Stimulated activated CD8-positive, alpha-beta memory T cell treated with anti-CD3 and anti-CD28 coated beads, Interleukin-15, amount 100 ng/mL, for 48 hours (primary cell): Measurements from ENCODE around the gene AMY1A.
"Not testable (repeated sequence)": the region's sequence is repeated elsewhere in the genome, so short reads cannot be mapped to it uniquely, and the experiment has no call there.

Experiments used
- DNase-seq, 2 donors: peaks; one replicate each; pipeline ENCODE4 v3.0.0-alpha.2; 2020; ENCODE audit warnings: low read depth in 2 of 2

AMY1A gene

DNA sequence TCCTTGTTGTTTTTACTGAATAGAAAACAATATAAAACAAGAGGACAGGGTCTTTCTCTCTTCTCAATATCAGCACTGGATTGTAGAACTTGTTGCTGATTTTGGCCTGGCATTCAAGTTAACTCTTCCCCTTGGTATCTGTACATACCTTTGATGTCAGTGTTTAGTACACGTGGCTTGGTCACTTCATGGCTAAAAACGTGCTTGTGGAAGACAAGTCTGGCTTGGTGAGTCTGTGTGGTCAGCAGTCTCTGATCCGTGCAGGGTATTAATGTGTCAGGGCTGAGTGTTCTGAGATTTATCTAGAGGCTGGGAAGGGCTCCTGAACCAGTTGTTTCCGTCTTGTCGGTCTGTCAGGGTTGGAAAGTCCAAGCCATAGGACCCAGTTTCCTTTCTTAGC, at the start of gene AMY1A:
TSS of gene AMY1A (plus strand) at position 301 of the 400 bp plus-strand sequence. CDS start 571 bp downstream, outside the sequence.
- not testable (repeated sequence) for DNase-seq

DNA sequence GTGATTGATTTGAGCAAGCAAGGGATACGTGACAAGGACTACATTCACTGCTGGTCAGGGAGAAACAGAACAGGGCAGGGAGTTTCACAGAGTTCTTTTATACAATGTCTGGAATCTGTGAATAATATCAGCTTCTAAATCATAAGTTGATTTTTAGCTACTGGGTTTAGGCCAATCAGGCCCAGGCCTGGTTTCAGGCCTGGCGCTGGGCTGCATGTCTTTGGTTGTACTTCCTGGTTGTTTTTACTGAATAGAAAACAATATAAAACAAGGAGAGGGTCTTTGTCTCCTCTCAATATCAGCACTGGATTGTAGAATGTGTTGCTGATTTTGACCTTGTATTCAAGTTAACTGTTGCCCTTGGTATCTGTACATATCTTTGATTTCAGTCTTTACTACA, 39.2 kb upstream of the AMY1A start:
- no peak for DNase-seq

DNA sequence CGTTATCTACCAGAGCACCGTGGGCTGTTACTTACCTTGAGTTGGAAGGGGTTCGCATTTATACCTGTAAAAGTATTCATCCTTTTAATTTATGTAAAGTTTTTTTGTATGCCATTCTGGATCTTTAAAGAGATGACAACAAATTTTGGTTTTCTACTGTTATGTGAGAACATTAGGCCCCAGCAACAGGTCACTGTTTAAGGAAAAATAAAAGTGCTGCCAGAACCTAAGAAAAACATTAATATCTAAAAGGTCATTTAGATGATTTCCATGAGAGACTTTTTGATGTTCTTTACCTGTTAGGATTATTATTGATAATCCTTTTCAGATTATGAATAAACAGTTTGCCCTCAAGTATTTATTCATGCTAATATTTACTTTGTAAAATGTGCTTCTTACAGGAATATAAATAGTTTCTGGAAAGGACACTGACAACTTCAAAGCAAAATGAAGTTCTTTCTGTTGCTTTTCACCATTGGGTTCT, 38.5 kb upstream of the AMY1A start, which contains the start of gene AMY2A:
TSS of gene AMY2A (plus strand) at position 434 of the 484 bp plus-strand sequence. CDS start at position 448, 14 bp downstream.
- not testable (repeated sequence) for DNase-seq

DNA sequence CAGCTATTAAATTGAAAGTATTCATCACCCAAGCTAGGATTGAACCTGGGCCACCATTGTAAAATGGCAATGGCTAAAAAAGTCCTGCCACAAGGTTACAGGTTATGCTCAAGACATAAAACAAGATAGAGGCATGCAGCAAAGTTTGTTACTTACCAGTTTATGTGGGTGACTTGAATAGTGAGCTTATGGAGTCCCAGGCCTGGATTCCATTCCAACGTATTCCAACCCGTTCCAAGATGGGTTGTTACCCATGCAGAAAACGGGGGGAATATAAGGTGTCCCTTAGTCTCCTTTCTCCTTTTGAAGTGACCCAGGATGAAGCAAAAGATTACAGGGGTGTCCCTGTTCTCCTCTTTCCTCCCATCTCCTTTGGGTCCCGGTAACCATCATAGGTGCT, 28.1 kb upstream of the AMY1A start:
- not testable (repeated sequence) for DNase-seq

DNA sequence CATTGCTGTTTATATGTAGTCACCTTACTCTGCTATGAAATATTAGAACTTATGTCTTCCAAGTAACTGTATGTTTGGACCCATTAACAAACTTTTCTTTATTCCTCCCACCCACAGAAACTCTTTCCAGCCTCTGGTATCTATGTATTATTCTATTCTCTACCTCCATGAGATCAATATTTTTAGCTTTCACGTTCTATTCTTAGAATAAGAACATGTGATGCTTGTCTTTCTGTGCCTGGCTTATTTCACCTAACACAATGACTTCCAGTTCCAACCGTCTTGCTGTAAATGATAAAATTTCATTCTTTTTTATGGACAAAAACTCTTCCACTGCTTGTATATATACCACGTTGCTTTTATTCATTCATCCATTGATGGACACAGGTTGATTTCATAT, 14.4 kb upstream of the AMY1A start:
- not testable (repeated sequence) for DNase-seq

DNA sequence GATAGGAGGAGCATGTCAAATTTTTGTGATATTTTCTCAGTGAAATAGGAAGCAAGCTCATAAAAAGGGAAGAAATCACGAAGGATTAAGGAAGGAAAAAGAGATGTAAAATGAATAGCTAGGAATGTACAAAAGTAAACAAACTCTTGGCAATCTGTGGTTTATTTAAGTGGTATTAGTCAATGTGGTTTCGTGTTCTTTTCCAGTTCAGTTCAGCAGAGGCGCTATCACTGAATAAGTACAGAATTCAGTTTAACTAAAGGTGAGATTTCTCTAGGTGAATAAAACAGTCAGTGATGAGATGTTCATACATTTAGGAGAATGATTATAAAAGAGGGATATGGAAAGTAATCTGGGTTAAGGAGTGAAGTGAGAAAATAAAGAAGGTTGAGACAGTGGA, 11.7 kb upstream of the AMY1A start:
- not testable (repeated sequence) for DNase-seq

DNA sequence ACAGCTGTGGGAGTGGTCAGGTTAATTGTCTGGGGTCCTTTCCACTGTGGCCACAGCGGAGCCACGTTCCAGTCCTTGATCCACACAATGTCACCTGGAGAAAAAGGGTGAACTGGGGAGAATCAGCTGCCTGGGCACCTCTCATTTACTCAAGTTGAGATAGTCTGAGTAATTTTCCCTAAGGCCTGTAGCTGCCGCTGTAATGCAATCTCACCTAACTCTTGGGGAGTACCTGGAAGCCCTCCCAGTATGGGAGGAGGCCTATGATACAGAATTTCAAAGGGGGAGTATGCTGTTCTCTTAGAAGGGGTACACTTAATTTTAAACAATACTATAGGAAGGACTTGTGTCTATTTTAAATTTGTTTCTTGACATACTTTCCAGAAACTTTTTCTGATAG, 5.3 kb upstream of the AMY1A start:
- not testable (repeated sequence) for DNase-seq

DNA sequence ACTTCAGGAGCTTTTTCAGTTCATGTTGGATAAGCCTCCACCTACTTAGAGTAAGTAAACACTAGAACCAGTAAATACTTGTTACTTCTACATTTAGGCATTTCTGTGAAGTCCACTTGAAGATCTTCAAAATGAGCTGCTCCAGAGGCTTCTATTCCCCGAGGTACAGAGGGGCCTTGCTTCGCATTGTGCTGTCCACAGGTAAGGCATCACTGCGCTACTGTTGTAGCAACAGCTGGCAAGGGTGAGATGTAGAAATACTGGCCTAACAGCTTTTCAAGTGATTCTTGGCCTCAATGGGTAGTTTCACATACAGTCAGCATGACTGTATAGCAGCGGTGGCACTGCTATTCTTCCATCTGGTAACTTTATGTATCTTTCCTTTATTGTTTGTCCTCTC, 4.7 kb upstream of the AMY1A start:
- not testable (repeated sequence) for DNase-seq

DNA sequence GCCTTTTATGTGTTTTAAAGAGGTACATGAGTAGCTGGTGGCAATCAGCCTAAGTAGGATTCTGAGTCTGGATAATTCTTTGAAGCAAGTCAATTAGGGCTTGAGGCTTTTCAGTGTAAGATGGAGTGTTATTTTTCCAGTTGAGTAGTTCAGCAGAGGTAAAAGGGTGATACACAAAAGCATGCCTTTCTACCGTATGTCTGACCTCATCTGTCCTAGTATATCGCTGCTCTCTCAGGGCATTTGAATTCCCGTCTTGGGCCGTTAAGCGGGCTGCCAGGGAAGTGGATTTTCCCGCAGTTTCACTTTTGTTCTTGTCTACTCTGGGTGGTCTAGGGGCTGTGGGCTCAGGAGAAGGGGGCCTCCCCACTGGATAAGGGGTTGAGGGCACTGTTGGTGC, 1.4 kb upstream of the AMY1A start:
- DNase-seq = not testable (repeated sequence)

DNA sequence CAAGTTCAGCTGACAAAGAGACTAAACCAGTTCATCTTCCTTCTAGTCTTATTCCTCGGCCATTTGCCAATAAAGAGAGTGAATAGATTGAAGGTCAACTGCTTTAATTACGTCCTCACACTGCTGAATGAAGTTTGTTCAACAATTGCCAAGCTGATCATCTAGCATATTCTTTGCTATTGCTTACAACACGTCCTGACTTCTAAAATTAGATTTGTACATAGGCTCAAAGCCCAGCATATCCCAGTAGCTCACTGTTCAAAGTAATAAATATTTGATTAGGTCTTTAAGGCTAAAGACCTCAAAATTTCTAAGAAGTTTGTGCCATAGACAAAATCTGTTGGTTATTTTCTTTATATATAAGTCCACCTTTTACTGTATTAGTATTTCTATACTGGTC, 20.8 kb downstream of the AMY1A start:
- DNase-seq = not testable (repeated sequence)

DNA sequence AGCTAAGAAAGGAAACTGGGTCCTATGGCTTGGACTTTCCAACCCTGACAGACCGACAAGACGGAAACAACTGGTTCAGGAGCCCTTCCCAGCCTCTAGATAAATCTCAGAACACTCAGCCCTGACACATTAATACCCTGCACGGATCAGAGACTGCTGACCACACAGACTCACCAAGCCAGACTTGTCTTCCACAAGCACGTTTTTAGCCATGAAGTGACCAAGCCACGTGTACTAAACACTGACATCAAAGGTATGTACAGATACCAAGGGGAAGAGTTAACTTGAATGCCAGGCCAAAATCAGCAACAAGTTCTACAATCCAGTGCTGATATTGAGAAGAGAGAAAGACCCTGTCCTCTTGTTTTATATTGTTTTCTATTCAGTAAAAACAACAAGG, 40.5 kb downstream of the AMY1A start, which contains the start of gene AMY1B:
TSS of gene AMY1B (minus strand) at position 101 of the 400 bp plus-strand sequence. CDS start 571 bp downstream, outside the sequence.
- not testable (repeated sequence) for DNase-seq

DNA sequence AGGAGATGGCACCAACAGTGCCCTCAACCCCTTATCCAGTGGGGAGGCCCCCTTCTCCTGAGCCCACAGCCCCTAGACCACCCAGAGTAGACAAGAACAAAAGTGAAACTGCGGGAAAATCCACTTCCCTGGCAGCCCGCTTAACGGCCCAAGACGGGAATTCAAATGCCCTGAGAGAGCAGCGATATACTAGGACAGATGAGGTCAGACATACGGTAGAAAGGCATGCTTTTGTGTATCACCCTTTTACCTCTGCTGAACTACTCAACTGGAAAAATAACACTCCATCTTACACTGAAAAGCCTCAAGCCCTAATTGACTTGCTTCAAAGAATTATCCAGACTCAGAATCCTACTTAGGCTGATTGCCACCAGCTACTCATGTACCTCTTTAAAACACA, 41.9 kb downstream of the AMY1A start:
- not testable (repeated sequence) for DNase-seq

DNA sequence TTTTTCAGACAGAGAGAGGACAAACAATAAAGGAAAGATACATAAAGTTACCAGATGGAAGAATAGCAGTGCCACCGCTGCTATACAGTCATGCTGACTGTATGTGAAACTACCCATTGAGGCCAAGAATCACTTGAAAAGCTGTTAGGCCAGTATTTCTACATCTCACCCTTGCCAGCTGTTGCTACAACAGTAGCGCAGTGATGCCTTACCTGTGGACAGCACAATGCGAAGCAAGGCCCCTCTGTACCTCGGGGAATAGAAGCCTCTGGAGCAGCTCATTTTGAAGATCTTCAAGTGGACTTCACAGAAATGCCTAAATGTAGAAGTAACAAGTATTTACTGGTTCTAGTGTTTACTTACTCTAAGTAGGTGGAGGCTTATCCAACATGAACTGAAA, 45.1 kb downstream of the AMY1A start:
- DNase-seq = not testable (repeated sequence)

DNA sequence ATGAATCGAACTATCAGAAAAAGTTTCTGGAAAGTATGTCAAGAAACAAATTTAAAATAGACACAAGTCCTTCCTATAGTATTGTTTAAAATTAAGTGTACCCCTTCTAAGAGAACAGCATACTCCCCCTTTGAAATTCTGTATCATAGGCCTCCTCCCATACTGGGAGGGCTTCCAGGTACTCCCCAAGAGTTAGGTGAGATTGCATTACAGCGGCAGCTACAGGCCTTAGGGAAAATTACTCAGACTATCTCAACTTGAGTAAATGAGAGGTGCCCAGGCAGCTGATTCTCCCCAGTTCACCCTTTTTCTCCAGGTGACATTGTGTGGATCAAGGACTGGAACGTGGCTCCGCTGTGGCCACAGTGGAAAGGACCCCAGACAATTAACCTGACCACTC, 45.7 kb downstream of the AMY1A start:
- DNase-seq = not testable (repeated sequence)

DNA sequence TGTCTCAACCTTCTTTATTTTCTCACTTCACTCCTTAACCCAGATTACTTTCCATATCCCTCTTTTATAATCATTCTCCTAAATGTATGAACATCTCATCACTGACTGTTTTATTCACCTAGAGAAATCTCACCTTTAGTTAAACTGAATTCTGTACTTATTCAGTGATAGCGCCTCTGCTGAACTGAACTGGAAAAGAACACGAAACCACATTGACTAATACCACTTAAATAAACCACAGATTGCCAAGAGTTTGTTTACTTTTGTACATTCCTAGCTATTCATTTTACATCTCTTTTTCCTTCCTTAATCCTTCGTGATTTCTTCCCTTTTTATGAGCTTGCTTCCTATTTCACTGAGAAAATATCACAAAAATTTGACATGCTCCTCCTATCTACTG, 52.1 kb downstream of the AMY1A start:
- DNase-seq = not testable (repeated sequence)

DNA sequence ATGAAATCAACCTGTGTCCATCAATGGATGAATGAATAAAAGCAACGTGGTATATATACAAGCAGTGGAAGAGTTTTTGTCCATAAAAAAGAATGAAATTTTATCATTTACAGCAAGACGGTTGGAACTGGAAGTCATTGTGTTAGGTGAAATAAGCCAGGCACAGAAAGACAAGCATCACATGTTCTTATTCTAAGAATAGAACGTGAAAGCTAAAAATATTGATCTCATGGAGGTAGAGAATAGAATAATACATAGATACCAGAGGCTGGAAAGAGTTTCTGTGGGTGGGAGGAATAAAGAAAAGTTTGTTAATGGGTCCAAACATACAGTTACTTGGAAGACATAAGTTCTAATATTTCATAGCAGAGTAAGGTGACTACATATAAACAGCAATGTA, 54.8 kb downstream of the AMY1A start:
- not testable (repeated sequence) for DNase-seq
